Activated T-cell treated with anti-CD3 and anti-CD28 coated beads for 48 hours (primary cell): ENCODE results near the gene SPON1.
"Not testable (repeated sequence)": the region's sequence is repeated elsewhere in the genome, so short reads cannot be mapped to it uniquely, and the experiment has no call there.

Experiments used
- DNase-seq: peaks from one replicate; pipeline ENCODE4 v3.0.0-alpha.2; 2020; ENCODE audit warnings: low read depth

The SPON1 gene

GRCh38 chr11:14088861-14089260 is 126.3 kb downstream of the SPON1 start:
- DNase-seq: not testable (repeated sequence)

DNA sequence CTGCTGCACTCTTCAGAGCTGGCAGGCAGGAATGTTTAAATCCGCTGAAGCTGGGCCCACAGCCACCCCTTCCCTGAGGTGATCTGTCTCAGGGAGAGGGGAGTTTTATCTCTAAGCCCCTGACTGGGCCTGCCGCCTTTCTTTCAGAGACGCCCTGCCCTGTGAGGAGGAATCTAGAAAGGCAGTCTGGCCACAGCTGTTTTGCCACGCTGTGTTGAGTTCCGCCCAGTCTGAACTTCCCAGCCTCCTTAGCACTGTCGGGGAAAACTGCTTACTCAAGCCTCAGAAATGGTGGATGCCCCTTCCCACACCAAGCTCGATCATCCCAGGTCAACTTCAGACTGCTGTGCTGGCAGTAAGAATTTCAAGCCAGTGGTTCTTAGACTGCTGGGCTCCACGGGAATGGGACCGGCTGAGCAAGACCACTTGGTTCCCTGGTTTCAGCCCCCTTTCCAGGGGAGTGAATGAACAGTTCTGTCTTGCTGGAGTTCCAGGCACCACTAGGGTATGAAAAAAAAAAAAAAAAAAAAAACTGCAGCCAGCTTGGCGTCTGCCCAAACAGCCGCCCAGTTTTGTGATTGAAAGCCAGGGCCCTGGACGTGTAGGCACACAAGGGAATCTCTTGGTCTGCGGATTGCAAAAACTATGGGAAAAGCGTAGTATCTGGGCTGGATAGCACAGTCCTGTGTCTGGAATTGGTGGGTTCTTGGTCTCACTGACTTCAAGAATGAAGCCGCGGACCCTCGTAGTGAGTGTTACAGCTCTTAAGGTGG is 127.4 kb downstream of the SPON1 start:
- DNase-seq: no peak

DNA sequence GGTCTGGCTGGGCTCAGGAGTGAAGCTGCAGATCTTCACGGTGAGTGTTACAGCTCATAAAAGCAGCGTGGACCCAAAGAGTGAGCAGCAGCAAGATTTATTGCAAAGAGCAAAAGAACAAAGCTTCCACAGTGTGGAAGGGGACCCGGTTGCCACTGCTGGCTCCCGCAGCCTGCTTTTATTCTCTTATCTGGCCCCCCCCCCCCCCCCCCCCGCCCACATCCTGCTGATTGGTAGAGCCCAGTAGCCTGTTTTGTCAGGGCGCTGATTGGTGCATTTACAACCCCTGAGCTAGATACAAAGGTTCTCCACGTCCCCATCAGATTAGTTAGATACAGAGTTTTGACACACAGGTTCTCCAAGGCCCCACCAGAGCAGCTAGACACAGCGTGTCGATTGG is 128.1 kb downstream of the SPON1 start:
- DNase-seq: not testable (repeated sequence)

DNA sequence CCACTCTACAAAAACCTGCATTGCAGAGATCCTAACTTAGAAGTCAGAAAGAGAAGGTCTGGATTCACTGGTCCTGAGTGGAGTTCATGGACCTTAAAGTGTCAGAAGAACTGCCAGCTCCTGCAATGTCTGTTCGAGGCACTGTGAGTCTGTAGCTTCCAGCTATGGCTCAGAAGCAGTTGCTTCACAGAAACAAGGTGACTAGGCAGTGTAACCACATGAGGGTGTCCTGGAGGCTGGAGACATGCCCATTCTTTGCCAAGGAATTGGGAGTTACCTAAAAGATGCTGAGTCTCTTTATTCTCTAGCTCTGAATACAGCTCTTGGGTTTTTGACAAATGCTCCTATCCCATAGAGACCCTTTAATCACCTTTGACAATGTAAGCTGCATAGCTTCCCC is 130.5 kb downstream of the SPON1 start:
- no peak for DNase-seq

- no peak for DNase-seq
Observed at GRCh38 chr11:14094481-14095037, 132.0 kb downstream of the SPON1 start.

GRCh38 chr11:14095882-14096281 is 133.4 kb downstream of the SPON1 start:
- no peak for DNase-seq

DNA sequence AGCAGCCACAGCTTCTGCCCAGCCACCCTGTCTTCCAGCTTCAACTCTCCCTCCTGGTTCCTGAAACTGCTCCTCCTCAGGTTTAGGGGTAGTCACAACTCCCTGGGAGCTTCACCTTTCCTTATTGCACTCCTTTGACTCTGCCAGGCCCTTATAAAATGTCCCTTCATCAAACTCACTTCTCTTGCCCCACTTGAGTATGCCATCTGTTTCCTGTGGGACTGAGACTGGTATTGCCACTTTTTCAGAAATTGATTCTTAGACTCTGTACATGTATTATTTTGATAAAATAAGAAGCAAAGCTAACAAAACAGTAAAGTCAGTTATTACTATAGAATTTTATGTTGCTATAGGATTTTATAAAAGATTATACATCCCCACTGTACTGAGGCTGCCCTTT is 134.1 kb downstream of the SPON1 start:
- no peak for DNase-seq

DNA sequence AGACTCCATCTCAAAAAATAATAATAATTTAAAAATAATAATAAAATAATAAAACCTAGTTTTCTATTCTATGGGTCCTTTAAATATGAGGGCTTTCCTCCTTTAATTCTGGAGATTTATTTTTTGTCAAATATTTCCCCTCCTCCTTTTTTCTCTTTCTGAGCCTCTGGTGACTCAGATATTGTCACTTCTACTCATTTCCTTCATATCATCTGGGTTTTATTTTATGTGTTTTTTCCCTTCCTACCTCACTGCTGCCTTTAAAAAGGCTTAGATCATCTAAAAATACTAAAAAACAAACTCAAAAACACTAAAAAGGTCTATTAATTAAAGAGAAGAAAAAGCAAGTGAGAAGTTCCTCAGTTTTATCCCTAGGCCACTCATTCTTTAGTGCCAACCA is 138.9 kb downstream of the SPON1 start:
- no peak for DNase-seq

DNA sequence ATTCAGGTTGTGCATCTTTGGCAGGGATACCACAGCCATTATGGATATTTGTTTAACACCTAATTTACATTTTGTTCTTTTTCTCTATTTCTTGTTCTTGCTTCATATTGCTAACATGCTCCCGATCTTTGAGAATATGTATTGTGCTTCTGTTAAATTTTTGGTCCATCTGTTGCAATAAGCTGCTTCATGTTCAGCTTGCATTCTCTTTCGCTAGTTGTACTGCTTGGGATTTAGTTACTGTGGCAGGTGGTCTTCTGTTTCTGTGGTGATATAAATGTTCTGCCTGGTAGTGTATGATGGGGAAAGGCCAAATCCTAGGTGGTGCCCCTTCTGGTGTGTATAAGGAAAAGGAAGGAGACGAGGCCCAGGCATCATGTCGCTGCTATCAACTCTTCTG is 140.2 kb downstream of the SPON1 start:
- no peak for DNase-seq

DNA sequence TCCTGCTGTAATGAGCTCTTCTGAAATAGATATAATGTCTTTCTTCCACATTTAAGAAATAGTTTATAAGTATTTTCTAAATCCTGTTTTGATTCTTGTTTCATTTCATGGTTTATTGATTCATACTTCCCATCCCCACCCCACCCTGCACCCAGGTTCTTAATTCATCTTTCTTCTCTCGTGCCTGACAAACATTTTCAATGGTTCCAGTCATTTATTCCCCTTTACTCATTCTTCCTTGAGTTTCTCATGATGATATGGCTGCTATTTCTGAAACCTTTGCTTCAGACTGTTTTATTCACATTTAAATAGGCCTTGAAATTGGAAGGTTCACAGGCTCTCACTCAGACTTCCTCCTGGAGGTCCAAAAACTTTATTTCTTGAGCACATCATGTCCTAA is 142.9 kb downstream of the SPON1 start:
- no peak for DNase-seq

GRCh38 chr11:14106303-14107049 is 144.0 kb downstream of the SPON1 start:
- no peak for DNase-seq

DNA sequence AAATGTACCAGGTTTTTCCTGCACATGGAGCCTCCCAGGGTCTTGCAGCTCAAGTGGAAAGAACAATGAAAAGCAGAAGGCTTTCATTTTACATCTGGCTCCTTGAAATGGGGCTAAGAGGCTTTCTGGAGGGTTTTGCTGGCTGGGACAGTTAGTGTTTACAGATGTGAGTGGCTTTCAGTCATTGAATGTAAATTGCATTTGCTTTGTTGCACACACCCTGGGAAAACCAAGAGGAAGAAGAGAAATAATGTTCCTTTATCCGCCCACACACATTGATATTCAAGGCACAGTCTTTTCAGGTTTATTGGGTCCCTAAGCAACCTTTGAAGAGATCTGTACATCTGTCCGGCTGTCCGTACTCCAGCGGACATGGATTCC is 144.5 kb downstream of the SPON1 start:
- DNase-seq: no peak

DNA sequence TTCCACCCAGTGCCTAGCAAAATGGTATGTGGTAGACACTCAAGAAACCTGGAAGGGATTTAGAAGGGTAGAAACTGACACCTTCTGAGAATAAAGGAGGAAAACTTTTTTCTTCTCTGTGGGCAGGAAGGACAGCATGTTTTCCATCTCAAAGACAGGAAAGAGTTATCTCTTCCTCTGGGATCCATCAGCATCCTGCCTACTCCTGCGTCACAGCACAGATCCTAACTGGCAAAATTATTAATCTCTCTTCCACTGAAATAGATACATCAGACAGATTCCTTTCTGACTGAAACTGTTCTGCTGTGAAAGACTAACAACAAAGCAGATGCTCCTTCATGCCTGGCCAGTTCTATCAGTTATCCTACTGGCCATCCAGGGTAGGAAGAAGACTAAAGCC is 147.2 kb downstream of the SPON1 start:
- DNase-seq: no peak

GRCh38 chr11:14110629-14111028 is 148.1 kb downstream of the SPON1 start:
- DNase-seq: no peak

DNA sequence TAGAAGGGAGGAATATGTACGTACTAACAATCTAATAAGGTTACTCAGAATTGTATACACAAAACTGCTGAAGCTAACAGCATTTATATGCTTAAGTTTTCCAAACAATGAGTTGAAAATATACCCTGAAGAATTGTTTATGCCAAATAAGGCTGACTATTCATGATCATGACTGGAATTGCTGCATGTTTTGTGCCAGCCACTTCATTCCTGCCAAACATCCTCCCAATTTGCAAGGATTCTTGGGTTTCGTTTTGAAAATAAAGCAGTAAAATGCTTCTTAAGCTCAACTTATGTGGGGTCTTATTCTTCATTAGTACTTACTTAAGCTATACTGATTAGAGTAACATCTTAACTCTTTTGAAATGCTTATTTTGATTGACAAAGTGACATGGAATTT is 149.0 kb downstream of the SPON1 start:
- DNase-seq: no peak

DNA sequence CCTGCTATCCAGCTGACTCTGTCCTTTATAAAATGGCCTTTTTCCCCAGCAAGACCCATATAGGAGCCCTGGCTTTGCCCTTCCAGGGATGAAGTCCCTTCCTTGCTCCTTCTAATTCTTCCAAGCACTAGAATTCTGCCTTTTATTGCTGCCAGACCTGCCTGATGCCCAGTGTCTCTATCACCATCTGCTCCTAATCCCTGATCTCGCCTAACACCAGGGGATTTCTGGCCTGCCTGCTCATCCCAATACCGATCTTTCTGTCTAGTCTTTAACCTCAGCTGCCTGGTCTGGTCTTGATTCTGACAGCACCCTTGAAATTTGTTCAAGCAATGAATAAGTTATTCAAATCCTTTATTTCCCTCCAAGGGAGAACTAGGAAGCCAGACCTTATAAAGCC is 150.2 kb downstream of the SPON1 start:
- DNase-seq: no peak

- DNase-seq: no peak
Observed at GRCh38 chr11:14114269-14114668, 151.7 kb downstream of the SPON1 start.

- no peak for DNase-seq
Observed at GRCh38 chr11:14114786-14115185, 152.3 kb downstream of the SPON1 start.

DNA sequence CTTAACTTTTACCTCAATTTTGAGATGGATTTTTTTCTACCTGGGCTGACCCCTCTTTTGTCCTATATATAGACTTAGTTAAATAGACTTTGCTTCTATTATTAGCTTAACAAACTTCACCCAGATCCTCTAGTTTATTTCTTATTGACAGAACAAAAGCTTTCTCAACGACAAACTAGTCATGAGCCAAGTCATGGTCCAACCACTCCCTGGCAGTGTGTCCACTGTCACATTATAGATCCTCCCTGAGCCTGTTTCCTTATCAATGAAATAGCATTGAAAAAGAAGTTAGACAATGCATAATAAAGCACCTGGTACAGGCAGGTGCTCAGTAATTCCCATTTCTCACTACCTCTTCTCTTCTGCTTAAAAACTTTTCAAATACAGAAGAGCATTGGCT is 155.1 kb downstream of the SPON1 start:
- no peak for DNase-seq

DNA sequence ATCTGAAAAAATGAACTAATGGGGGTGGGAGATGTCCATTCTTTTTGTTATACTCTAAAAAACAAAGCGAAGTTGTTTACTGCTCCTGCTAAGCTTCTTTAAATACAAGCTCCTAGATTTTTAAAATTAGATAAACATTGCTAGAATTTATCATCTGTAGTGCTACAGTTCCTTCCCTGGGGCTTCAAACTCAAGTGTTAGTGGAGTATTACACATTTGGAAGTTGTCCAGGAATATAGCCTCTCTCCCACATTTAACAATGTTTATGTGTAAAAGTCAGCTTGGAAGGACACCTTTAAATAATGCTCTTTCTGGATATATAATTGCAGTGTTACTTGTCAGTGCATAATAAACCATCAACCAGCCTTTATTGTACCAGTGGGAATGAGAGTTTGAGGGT is 155.5 kb downstream of the SPON1 start:
- DNase-seq: no peak

DNA sequence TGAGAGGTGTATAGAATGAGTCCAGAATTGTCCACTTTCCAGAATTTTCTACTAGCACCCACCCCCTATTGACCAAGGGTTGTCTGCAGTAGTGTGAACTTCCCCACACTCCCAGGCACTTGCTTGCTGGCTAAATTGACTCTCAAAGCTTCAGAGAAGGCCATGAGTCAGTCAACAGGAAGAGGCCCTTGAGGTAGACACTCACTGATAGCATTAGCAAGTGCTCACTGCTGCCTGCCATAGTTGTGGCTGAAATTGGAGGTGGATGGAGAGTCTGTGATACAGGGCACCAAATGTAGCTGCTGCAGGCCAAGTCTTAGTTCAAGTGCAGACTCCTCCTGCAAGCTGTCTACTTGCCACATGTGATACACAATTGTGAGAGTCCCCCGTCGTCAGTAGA is 156.8 kb downstream of the SPON1 start:
- no peak for DNase-seq

GRCh38 chr11:14124350-14124749 is 161.8 kb downstream of the SPON1 start:
- DNase-seq: no peak

GRCh38 chr11:14124886-14125285 is 162.4 kb downstream of the SPON1 start:
- DNase-seq: no peak
